ENCODE results near the gene SUZ12. TPM values are rescaled to one million over a fixed set of nuclear protein-coding genes. Genes with fewer than 3 reads are reported as not detected.
"Not testable (repeated sequence)": the region's sequence is repeated elsewhere in the genome, so short reads cannot be mapped to it uniquely, and the experiment has no call there.

Gene SUZ12
- total RNA-seq, 1 donor from 2014 or later, result 25.0 TPM

GRCh38 chr17:32033223-32033622, 96.4 kb downstream of the SUZ12 start:
- H3K36me3 ChIP-seq, result peaks cover 42% of the 10 kb centered on the region

DNA sequence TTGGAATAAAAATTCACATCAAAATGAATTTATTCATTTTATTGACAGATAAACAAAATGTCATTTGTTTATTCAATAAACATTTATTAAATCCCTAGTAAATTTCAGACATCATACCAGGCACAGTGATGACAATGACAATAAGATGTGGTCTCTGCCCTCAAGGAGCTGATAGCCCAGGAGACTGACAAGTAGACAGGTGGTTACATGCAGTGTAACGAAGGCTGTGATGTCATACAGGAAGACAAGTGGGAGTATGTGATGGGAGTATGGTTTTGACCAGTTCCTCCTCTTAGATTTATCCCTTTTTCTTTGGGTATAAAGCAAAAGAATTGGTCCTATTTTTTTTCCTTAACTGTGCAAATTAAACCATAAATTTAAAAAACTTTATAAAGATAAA, 97.0 kb downstream of the SUZ12 start:
- H3K4me3 ChIP-seq; ATAC-seq; intact Hi-C loops (cut with DNase I); H3K27ac ChIP-seq; H3K4me1 ChIP-seq; H3K9me3 ChIP-seq; H3K27me3 ChIP-seq (ENCODE audit: low read depth); DNase-seq: not testable (repeated sequence)
- H3K36me3 ChIP-seq, result peaks cover 47% of the 10 kb centered on the region

More at GRCh38 chr17:32033223-32033622, 96.4 kb downstream of the SUZ12 start:
- no peak for TF ChIP-seq CTCF (IDR thresholded peaks at IDR 0.05)
- H3K4me1 ChIP-seq, result no peaks in the 10 kb centered on the region
- no peak overlapping the region for H3K27ac ChIP-seq
- no peaks in the 10 kb centered on the region for H3K9me3 ChIP-seq
- H3K27me3 ChIP-seq (ENCODE audit: low read depth), result no peaks in the 10 kb centered on the region
- intact Hi-C loops (cut with DNase I), result no loop called here
- DNase-seq (no peak), ATAC-seq (no peak)
- no peak overlapping the region for H3K4me3 ChIP-seq

DNA sequence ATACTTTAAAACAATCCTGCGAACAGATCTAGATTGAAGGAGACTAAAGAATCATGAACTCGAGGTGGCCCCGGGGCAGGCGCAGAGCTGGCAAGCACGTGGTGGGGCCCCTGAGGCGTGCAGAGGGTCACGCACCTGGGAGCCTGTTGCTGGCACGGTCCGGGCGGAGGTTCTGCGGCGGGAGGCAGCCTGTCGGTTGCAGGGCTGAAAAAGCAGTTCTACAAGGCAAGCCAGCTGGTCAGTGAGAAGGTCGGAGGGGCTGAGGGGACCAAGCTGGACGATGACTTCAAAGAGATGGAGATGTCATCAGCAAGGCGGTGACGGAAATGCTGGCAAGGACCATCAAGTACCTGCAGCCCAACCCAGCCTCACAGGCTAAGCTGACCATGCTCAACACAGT, 103.4 kb downstream of the SUZ12 start:
- intact Hi-C loops (cut with DNase I); ATAC-seq; H3K9me3 ChIP-seq; H3K4me1 ChIP-seq; H3K4me3 ChIP-seq; H3K27me3 ChIP-seq (ENCODE audit: low read depth); H3K27ac ChIP-seq; DNase-seq: not testable (repeated sequence)
- peaks cover 57% of the 10 kb centered on the region for H3K36me3 ChIP-seq

- H3K9me3 ChIP-seq; H3K4me1 ChIP-seq; DNase-seq; intact Hi-C loops (cut with DNase I); H3K27me3 ChIP-seq (ENCODE audit: low read depth); H3K4me3 ChIP-seq; H3K27ac ChIP-seq: not testable (repeated sequence)
- peak in 1 of 2 donors; percentile 34 for ATAC-seq
- peaks cover 45% of the 10 kb centered on the region for H3K36me3 ChIP-seq
Observed at GRCh38 chr17:32041306-32041875, 104.6 kb downstream of the SUZ12 start.

GRCh38 chr17:32042266-32042665, 105.5 kb downstream of the SUZ12 start:
- H3K27me3 ChIP-seq (ENCODE audit: low read depth); ATAC-seq; H3K4me3 ChIP-seq; H3K4me1 ChIP-seq; H3K27ac ChIP-seq; DNase-seq; H3K9me3 ChIP-seq; intact Hi-C loops (cut with DNase I): not testable (repeated sequence)
- peaks cover 36% of the 10 kb centered on the region for H3K36me3 ChIP-seq

- H3K36me3 ChIP-seq, result peaks cover 28% of the 10 kb centered on the region
- ATAC-seq; DNase-seq; H3K27ac ChIP-seq; H3K9me3 ChIP-seq; intact Hi-C loops (cut with DNase I); H3K4me3 ChIP-seq; H3K4me1 ChIP-seq; H3K27me3 ChIP-seq (ENCODE audit: low read depth): not testable (repeated sequence)
Observed at GRCh38 chr17:32045611-32046010, 108.8 kb downstream of the SUZ12 start.

DNA sequence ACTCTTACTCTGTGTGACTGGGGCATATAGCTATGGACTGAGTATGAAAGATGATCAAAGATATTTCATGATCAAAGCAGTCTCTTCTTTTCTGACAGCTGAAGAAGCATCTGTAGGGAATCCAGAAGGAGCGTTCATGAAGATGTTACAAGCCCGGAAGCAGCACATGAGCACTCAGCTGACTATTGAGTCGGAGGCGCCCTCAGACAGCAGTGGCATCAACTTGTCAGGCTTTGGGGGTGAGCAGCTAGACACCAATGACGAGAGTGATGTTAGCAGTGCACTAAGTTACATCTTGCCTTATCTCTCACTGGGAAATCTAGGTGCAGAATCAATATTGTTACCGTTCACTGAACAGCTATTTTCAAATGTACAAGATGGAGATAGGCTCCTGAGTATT, 110.9 kb downstream of the SUZ12 start:
- peaks cover 16% of the 10 kb centered on the region for H3K36me3 ChIP-seq
- ATAC-seq; H3K27me3 ChIP-seq (ENCODE audit: low read depth); H3K4me1 ChIP-seq; intact Hi-C loops (cut with DNase I); DNase-seq; H3K27ac ChIP-seq; H3K9me3 ChIP-seq; H3K4me3 ChIP-seq: not testable (repeated sequence)

Other genes starting within 250 kb of the SUZ12 start
- 37.4 TPM for gene COPRS, start 77.8 kb upstream of the SUZ12 start, total RNA-seq
- 47.4 TPM for gene UTP6, start 35.3 kb upstream of the SUZ12 start, total RNA-seq
- gene LRRC37B, start 70.4 kb downstream of the SUZ12 start, total RNA-seq, result 19.1 TPM
- gene RHOT1, start 205.5 kb downstream of the SUZ12 start, total RNA-seq, result 48.6 TPM

All from lower lobe of right lung (tissue), 2 donors.